RPMI8226 (cell line): Measurements from ENCODE around the gene SLC2A14.
A peak's percentile ranks its signal among the peaks of the same experiment; 100 is the strongest.
"Not testable (repeated sequence)": the region's sequence is repeated elsewhere in the genome, so short reads cannot be mapped to it uniquely, and the experiment has no call there.

Experiments
- DNase-seq: peaks from one replicate; pipeline ENCODE4 v3.0.0-alpha.2; 2015

The SLC2A14 gene

GRCh38 chr12:7832059-7832696 is 40.5 kb downstream of the SLC2A14 start:
- DNase-seq: peak; percentile 45

GRCh38 chr12:7829737-7830136 is 43.0 kb downstream of the SLC2A14 start:
- not testable (repeated sequence) for DNase-seq

GRCh38 chr12:7825754-7826153 is 47.0 kb downstream of the SLC2A14 start:
- DNase-seq: not testable (repeated sequence)

GRCh38 chr12:7806863-7807487 is 65.7 kb downstream of the SLC2A14 start:
- peak; percentile 63 for DNase-seq

GRCh38 chr12:7806319-7806718 is 66.4 kb downstream of the SLC2A14 start:
- not testable (repeated sequence) for DNase-seq

- DNase-seq: no peak
Measured at GRCh38 chr12:7801460-7801859, 71.3 kb downstream of the SLC2A14 start.

- DNase-seq: not testable (repeated sequence)
Measured at GRCh38 chr12:7798750-7799308, 73.9 kb downstream of the SLC2A14 start.

GRCh38 chr12:7797698-7798398 is 74.9 kb downstream of the SLC2A14 start:
- no peak for DNase-seq

GRCh38 chr12:7797269-7797668 is 75.4 kb downstream of the SLC2A14 start:
- not testable (repeated sequence) for DNase-seq

- DNase-seq: no peak
Measured at GRCh38 chr12:7793211-7793610, 79.5 kb downstream of the SLC2A14 start.

- DNase-seq: not testable (repeated sequence)
Measured at GRCh38 chr12:7788884-7789528, 83.7 kb downstream of the SLC2A14 start, which contains the start of gene NANOG. Gene NANOG (plus strand): TSS chr12:7789402. CDS start chr12:7789615, 213 bp downstream.

- no peak for DNase-seq
Measured at GRCh38 chr12:7788294-7788660, 84.4 kb downstream of the SLC2A14 start.

- no peak for DNase-seq
Measured at GRCh38 chr12:7787574-7788293, 85.0 kb downstream of the SLC2A14 start.

- DNase-seq: no peak
Measured at GRCh38 chr12:7784701-7785100, 88.0 kb downstream of the SLC2A14 start.

GRCh38 chr12:7783433-7783832 is 89.3 kb downstream of the SLC2A14 start:
- DNase-seq: not testable (repeated sequence)

GRCh38 chr12:7782055-7782454 is 90.7 kb downstream of the SLC2A14 start:
- no peak for DNase-seq

GRCh38 chr12:7781274-7781673 is 91.4 kb downstream of the SLC2A14 start:
- DNase-seq: no peak

- DNase-seq: no peak
Measured at GRCh38 chr12:7769999-7770398, 102.7 kb downstream of the SLC2A14 start.
